H1 (cell line): ENCODE results near the gene FBXO21. TPM values are rescaled to one million over a fixed set of nuclear protein-coding genes. Genes with fewer than 3 reads are reported as not detected.

Experiments
- CTCF ChIA-PET: fragments of 300-600 bp; sonication (Branson Sonifier 250); formaldehyde crosslinking; loops from one replicate; lab custom pipeline; 2021; ENCODE audit not compliant: partially characterized antibody; lab: Charles Lee
- POLR2A ChIA-PET: fragments of 300-600 bp; sonication (Branson Sonifier 250); formaldehyde crosslinking; loops from one replicate; lab custom pipeline; 2021; ENCODE audit warnings: inconsistent platforms; ENCODE audit not compliant: partially characterized antibody; lab: Charles Lee
- DNase-seq, 2 experiments: peaks; one replicate each; pipeline versions ENCODE4 v3.0.0 to v3.0.0-alpha.2; 2010 to 2022; ENCODE audit warnings: low spot score in 2 of 2, low read depth in 1 of 2, mixed read lengths in 1 of 2
- FAIRE-seq: peaks from 2 replicates; lab custom pipeline; 2011; peaks lifted over from hg19 to GRCh38; lab: Jason Lieb, UNC
- H2AFZ ChIP-seq: 2 replicates; pipeline ENCODE4 v1.8.1; 2012; ENCODE audit warnings: low read length, inconsistent platforms
- H2AK5ac ChIP-seq: 2 replicates; pipeline ENCODE4 v1.6.1; 2013; ENCODE audit warnings: low read depth, low read length
- H2BK120ac ChIP-seq: replicated peaks from 2 replicates; pipeline ENCODE3; 2013; ENCODE audit warnings: low read depth, low read length, inconsistent platforms
- H2BK12ac ChIP-seq: 2 replicates; pipeline ENCODE4 v1.6.1; 2013; ENCODE audit warnings: low read depth, low read length
- H2BK15ac ChIP-seq: 2 replicates; pipeline ENCODE4 v1.6.1; 2013; ENCODE audit warnings: low read length
- H2BK20ac ChIP-seq: 2 replicates; pipeline ENCODE4 v1.6.1; 2013; ENCODE audit warnings: low read length
- H2BK5ac ChIP-seq: 2 replicates; pipeline ENCODE4 v1.6.1; 2013; ENCODE audit warnings: low read depth, low read length
- H3K14ac ChIP-seq: 2 replicates; pipeline ENCODE4 v1.6.1; 2013; ENCODE audit warnings: inconsistent platforms; ENCODE audit not compliant: insufficient read length
- H3K18ac ChIP-seq: 2 replicates; pipeline ENCODE4 v1.6.1; 2013; ENCODE audit warnings: low read length; ENCODE audit errors: extremely low read depth
- H3K23ac ChIP-seq: 2 replicates; pipeline ENCODE4 v1.6.1; 2013; ENCODE audit warnings: inconsistent platforms; ENCODE audit not compliant: insufficient read length
- H3K23me2 ChIP-seq: 2 replicates; pipeline ENCODE4 v1.6.1; 2013; ENCODE audit warnings: low read depth, low read length
- H3K27ac ChIP-seq: 2 replicates; pipeline ENCODE4 v1.6.1; 2011; ENCODE audit warnings: low read depth, low read length, inconsistent platforms
- H3K27me3 ChIP-seq, 4 experiments: replicated peaks in 1 of 4; 1 replicate in 1 of 4; 2 replicates in 3 of 4; pipeline versions ENCODE4 v1.6.1 to v1.8.1; 2011 to 2013; ENCODE audit warnings: low read length in 3 of 4, mild to moderate bottlenecking in 3 of 4, inconsistent platforms in 2 of 4, mixed read lengths in 2 of 4, moderate library complexity in 1 of 4; ENCODE audit not compliant: control insufficient read depth in 3 of 4, insufficient read depth in 3 of 4; ENCODE audit errors: extremely low read depth in 1 of 4
- H3K36me3 ChIP-seq, 4 experiments: 2 replicates each; pipeline versions ENCODE4 v1.6.1 to v1.8.1; 2011 to 2013; ENCODE audit warnings: mild to moderate bottlenecking in 4 of 4, low read length in 3 of 4, moderate library complexity in 2 of 4, control low read depth in 1 of 4, inconsistent platforms in 1 of 4; ENCODE audit not compliant: insufficient read depth in 4 of 4, control insufficient read depth in 2 of 4
- H3K4ac ChIP-seq: replicated peaks from 2 replicates; pipeline ENCODE3; 2013; ENCODE audit warnings: low read length, low read depth, mixed read lengths, inconsistent platforms; ENCODE audit not compliant: insufficient read length
- H3K4me1 ChIP-seq, 4 experiments: replicated peaks in 1 of 4; 1 replicate in 1 of 4; 2 replicates in 3 of 4; pipeline versions ENCODE4 v1.6.1 to v1.8.1; 2011 to 2013; ENCODE audit warnings: low read length in 3 of 4, inconsistent platforms in 2 of 4, mixed read lengths in 1 of 4; ENCODE audit not compliant: insufficient read depth in 4 of 4, control insufficient read depth in 3 of 4
- H3K4me2 ChIP-seq, 2 experiments: 2 replicates each; pipeline versions ENCODE4 v1.6.1 to v1.8.1; 2011 to 2013; ENCODE audit warnings: low read depth in 2 of 2, low read length in 2 of 2, control low read depth in 1 of 2, inconsistent platforms in 1 of 2, mild to moderate bottlenecking in 1 of 2; ENCODE audit not compliant: insufficient read depth in 1 of 2
- H3K4me3 ChIP-seq, 4 experiments: fragments of 200-600, 300-600 bp in 1 of 4; sonication (generic), shearing (Covaris generic), sonication (Bioruptor Twin) in 1 of 4; 2 replicates each; pipeline versions ENCODE4 v1.5.1 to v1.8.1; 2011 to 2016; ENCODE audit warnings: low read length in 4 of 4, low read depth in 3 of 4, control low read depth in 2 of 4, inconsistent platforms in 2 of 4, mild to moderate bottlenecking in 2 of 4, mixed read lengths in 1 of 4, moderate library complexity in 1 of 4; ENCODE audit not compliant: insufficient read depth in 2 of 4; ENCODE audit errors: extremely low read depth in 1 of 4
- H3K56ac ChIP-seq: replicated peaks from 2 replicates; pipeline ENCODE3; 2013; ENCODE audit warnings: low read depth, mild to moderate bottlenecking, mixed read lengths, low read length, inconsistent platforms; ENCODE audit not compliant: insufficient read length
- H3K79me1 ChIP-seq: 2 replicates; pipeline ENCODE4 v1.6.1; 2013; ENCODE audit warnings: low read depth, low read length, control low read depth
- H3K79me2 ChIP-seq, 2 experiments: 2 replicates each; pipeline versions ENCODE4 v1.6.1 to v1.8.1; 2012 to 2013; ENCODE audit warnings: low read length in 2 of 2, mild to moderate bottlenecking in 2 of 2, inconsistent platforms in 1 of 2; ENCODE audit not compliant: insufficient read depth in 2 of 2, control insufficient read depth in 1 of 2
- H3K9ac ChIP-seq, 4 experiments: replicated peaks in 1 of 4; 1 replicate in 1 of 4; 2 replicates in 3 of 4; pipeline versions ENCODE4 v1.6.1 to v1.8.1; 2011 to 2013; ENCODE audit warnings: low read depth in 3 of 4, low read length in 3 of 4, control low read depth in 2 of 4, mild to moderate bottlenecking in 2 of 4, moderate library complexity in 2 of 4, inconsistent platforms in 1 of 4; ENCODE audit errors: extremely low read depth in 1 of 4
- H3K9me3 ChIP-seq, 2 experiments: 2 replicates each; pipeline versions ENCODE4 v1.6.1 to v1.8.1; 2012 to 2013; ENCODE audit warnings: mild to moderate bottlenecking in 2 of 2, moderate library complexity in 2 of 2, control low read depth in 1 of 2, inconsistent platforms in 1 of 2, low read depth in 1 of 2, low read length in 1 of 2, mixed read lengths in 1 of 2; ENCODE audit not compliant: insufficient read depth in 2 of 2
- H4K20me1 ChIP-seq, 2 experiments: replicated peaks in 1 of 2; 2 replicates each; pipeline versions ENCODE3 to v1.8.1; 2011 to 2013; ENCODE audit warnings: inconsistent platforms in 2 of 2, low read length in 2 of 2, mild to moderate bottlenecking in 1 of 2; ENCODE audit not compliant: insufficient read depth in 2 of 2, control insufficient read depth in 1 of 2
- H4K5ac ChIP-seq: 2 replicates; pipeline ENCODE4 v1.6.1; 2013; ENCODE audit warnings: low read length, low read depth, mixed read lengths, inconsistent platforms; ENCODE audit not compliant: insufficient read length
- H4K8ac ChIP-seq: 2 replicates; pipeline ENCODE4 v1.8.0; 2013; ENCODE audit warnings: mild to moderate bottlenecking, moderate library complexity, low read length, inconsistent platforms; ENCODE audit not compliant: insufficient read depth; ENCODE audit errors: extremely low read depth
- H4K91ac ChIP-seq: replicated peaks from 2 replicates; pipeline ENCODE3; 2013; ENCODE audit warnings: low read length, mixed read lengths, inconsistent platforms; ENCODE audit not compliant: insufficient read length
- ASH2L ChIP-seq: fragments of 200-600, 300-600 bp; sonication (generic); IDR thresholded peaks from one replicate; pipeline ENCODE4 v1.7.1; 2017; ENCODE audit warnings: low read length
- KDM1A ChIP-seq: fragments of 200-600, 300-600 bp; sonication (generic); IDR thresholded peaks from 2 replicates; pipeline ENCODE4 v1.7.1; 2016; ENCODE audit warnings: mild to moderate bottlenecking, low read length, borderline replicate concordance
- RFX5 ChIP-seq: IDR thresholded peaks from 2 replicates; pipeline ENCODE4 v1.6.1; 2011; ENCODE audit warnings: low read depth, low read length, improper control_type of control experiment, borderline replicate concordance
- SIN3A ChIP-seq, 2 experiments: IDR thresholded peaks in 1 of 2; conservative IDR thresholded peaks in 1 of 2; 2 replicates each; pipeline ENCODE4 v1.6.1; 2011 to 2012; ENCODE audit warnings: low read length in 2 of 2, improper control_type of control experiment in 1 of 2, low read depth in 1 of 2, mild to moderate bottlenecking in 1 of 2
- SRF ChIP-seq: IDR thresholded peaks from 2 replicates; pipeline ENCODE4 v1.6.1; 2011; ENCODE audit warnings: mild to moderate bottlenecking, low read depth, low read length, moderate library complexity
- WGBS, 2 experiments: shearing (Covaris generic) in 1 of 2; methylation state at CpG; one replicate each; pipeline versions ENCODE4 v1.1.6 to v1.1.7; 2013 to 2015; ENCODE audit warnings: low lambda C conversion rate in 2 of 2, mixed read lengths in 2 of 2, inconsistent platforms in 1 of 2, low coverage in 1 of 2, missing lambda C conversion rate in 1 of 2; ENCODE audit not compliant: insufficient replicate concordance in 2 of 2, insufficient coverage in 1 of 2, insufficient read length in 1 of 2; ENCODE audit errors: extremely low coverage in 1 of 2, missing lambda C conversion rate in 1 of 2; 5-methylcytosine and 5-hydroxymethylcytosine counted together
- polyA plus RNA-seq, 7 experiments: library from polyadenylated mRNA; depleted of rRNA in 3 of 7; stranded (reverse) in 5 of 7; unstranded in 2 of 7; fragments of >200 nt in 5 of 7; fragments of 200-250 nt in 2 of 7; gene quantifications; 1 replicate in 5 of 7; 2 replicates in 1 of 7; 4 replicates in 1 of 7; pipeline versions ENCODE4 v1.2.1 to v1.2.3, GENCODE V29; 2011 to 2013; ENCODE audit warnings: missing spikeins in 2 of 7, mixed read lengths in 2 of 7
- total RNA-seq: library from RNA; stranded (reverse); fragmentation: NEBNext Ultra II Directional; extraction: Animal tissue kit (Norgen Biotek cat#: 25700); gene quantifications from 2 replicates; pipeline ENCODE4 v1.2.1, GENCODE V29; 2021
- TF ChIP-seq, protein P1 (sequence below): IDR thresholded peaks from 2 replicates; pipeline ENCODE4 v1.6.1; 2012; ENCODE audit warnings: low read length, inconsistent platforms

The FBXO21 gene
- total and polyA plus RNA-seq, 2 of the 8 experiments (the other 6 are each of a cell fraction or from before 2014, with no cell fraction given), result 57.0 to 80.6 TPM

DNA sequence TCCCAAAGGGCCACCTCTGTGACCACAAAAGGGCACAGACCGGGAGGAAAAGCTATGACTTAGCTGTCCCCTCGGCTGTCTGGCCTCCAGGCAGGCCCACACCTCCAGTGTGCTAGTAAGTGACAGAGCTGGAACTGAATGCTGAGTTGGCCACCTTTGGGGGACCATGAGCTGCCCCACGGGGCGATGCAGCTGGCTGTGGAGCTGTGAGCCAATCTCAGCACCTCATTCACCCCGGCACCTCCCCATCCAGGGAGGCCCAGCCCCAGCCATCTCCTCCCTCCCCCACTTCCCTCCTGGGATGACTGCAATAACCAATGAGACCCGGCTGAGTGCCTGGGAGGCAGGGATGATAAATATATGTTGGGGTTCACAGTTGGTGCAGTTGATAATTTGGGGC lies 78.9 kb downstream of the FBXO21 start:
- no peak overlapping the region for H4K91ac ChIP-seq
- no peak overlapping the region for H2BK15ac ChIP-seq
- no peak overlapping the region for H3K4ac ChIP-seq
- no peak for FAIRE-seq
- no peak overlapping the region for H3K9ac ChIP-seq
- H2BK12ac ChIP-seq, result peak overlapping the region; percentile 84; the same call in 1 of the 2 replicates
- H2BK20ac ChIP-seq, result peak overlapping the region; percentile 66; the same call in 1 of the 2 replicates
- H2AK5ac ChIP-seq, result no peak overlapping the region
- CTCF ChIA-PET, result interaction anchor here (0.5 to 5.8 kb wide), 13 partner anchors 8 to 351 kb away, joined by 3 to 43 read pairs (median 4); partner anchors contain the start of gene TESC
- H3K23ac ChIP-seq, result no peak overlapping the region
- POLR2A ChIA-PET, result interaction anchor here (1.3 to 2.2 kb wide), 6 partner anchors 9 to 238 kb away, joined by 3 to 8 read pairs (median 4); partner anchors contain the start of gene TESC
- H3K27ac ChIP-seq, result no peak overlapping the region
- H4K5ac ChIP-seq, result no peak overlapping the region
- peaks cover 0 to 9% (median 7%) of the 10 kb centered on the region in 4 experiments; a peak in 6 of 7 replicates for H3K4me1 ChIP-seq
- H3K9me3 ChIP-seq, result no peaks in the 10 kb centered on the region
- H3K36me3 ChIP-seq, result no peaks in the 10 kb centered on the region
- H3K56ac ChIP-seq, result no peak overlapping the region
- H3K18ac ChIP-seq, result no peak overlapping the region
- peak in 1 of 2 experiments; percentile 60 for DNase-seq
- no peaks in the 10 kb centered on the region for H3K23me2 ChIP-seq
- no peak overlapping the region for H3K14ac ChIP-seq
- no peaks in the 10 kb centered on the region for H4K20me1 ChIP-seq
- no peak overlapping the region for H3K4me3 ChIP-seq
- no peaks in the 10 kb centered on the region for H3K79me1 ChIP-seq
- H3K79me2 ChIP-seq, result no peaks in the 10 kb centered on the region
- H3K4me2 ChIP-seq, result peak overlapping the region; percentile 36 to 46; a peak in 2 of 4 replicates
- H2AFZ ChIP-seq, result peak overlapping the region; percentile 37; the same call in 1 of the 2 replicates
- H2BK5ac ChIP-seq, result 0 out of 2 replicates have a peak overlapping the region, but pooled peaks have one; percentile 13
- peaks cover 0 to 3% (median 0%) of the 10 kb centered on the region in 4 experiments; a peak in 1 of 7 replicates for H3K27me3 ChIP-seq
- H2BK120ac ChIP-seq, result no peak overlapping the region
- 52% methylated on average over 6 of the region's 6 CpGs; no CpG with 5 or more reads in 1 of the 2 experiments for WGBS, 2 experiments
- TF ChIP-seq, protein P1, sequence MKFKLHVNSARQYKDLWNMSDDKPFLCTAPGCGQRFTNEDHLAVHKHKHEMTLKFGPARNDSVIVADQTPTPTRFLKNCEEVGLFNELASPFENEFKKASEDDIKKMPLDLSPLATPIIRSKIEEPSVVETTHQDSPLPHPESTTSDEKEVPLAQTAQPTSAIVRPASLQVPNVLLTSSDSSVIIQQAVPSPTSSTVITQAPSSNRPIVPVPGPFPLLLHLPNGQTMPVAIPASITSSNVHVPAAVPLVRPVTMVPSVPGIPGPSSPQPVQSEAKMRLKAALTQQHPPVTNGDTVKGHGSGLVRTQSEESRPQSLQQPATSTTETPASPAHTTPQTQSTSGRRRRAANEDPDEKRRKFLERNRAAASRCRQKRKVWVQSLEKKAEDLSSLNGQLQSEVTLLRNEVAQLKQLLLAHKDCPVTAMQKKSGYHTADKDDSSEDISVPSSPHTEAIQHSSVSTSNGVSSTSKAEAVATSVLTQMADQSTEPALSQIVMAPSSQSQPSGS, result no peak
- TF ChIP-seq ASH2L (no peak), SRF (no peak), KDM1A (no peak), SIN3A (conservative IDR thresholded peaks at IDR 0.05 in 1 of 2, IDR thresholded peaks at IDR 0.05 in 1 of 2; ENCODE audit: low read depth in 1 of 2, low read length in 2 of 2) (no peak), RFX5 (no peak)
- H4K8ac ChIP-seq, result no peak overlapping the region
